ENCODE results near the gene PFAS. TPM values are rescaled to one million over a fixed set of nuclear protein-coding genes. Genes with fewer than 3 reads are reported as not detected.

PFAS gene
- total and polyA plus RNA-seq, 2 of the 8 experiments (the other 6 are each of a cell fraction or from before 2014, with no cell fraction given), result 88.4 to 248 TPM

GRCh38 chr17:8292639-8293395 is 43.7 kb downstream of the PFAS start:
- Histone ChIP-seq H3K79me2 (ENCODE audit: control insufficient read depth in 1 of 2, insufficient read depth in 2 of 2, low read length in 2 of 2) (no peaks in the 10 kb centered on the region), H3K23me2 (ENCODE audit: low read depth, low read length) (peaks cover 10% of the 10 kb centered on the region; the same call in 1 of the 2 replicates), H2AFZ (ENCODE audit: low read length) (no peak overlapping the region), H4K5ac (ENCODE audit: insufficient read length, low read depth, low read length) (no peak overlapping the region), H2BK12ac (ENCODE audit: low read depth, low read length) (no peak overlapping the region), H3K36me3 (ENCODE audit: control insufficient read depth in 2 of 4, insufficient read depth in 4 of 4, low read length in 3 of 4) (no peaks in the 10 kb centered on the region), H3K4me2 (ENCODE audit: insufficient read depth in 1 of 2, low read depth in 2 of 2, low read length in 2 of 2) (no peak overlapping the region), H3K4me1 (replicated peaks in 1 of 4; ENCODE audit: control insufficient read depth in 3 of 4, insufficient read depth in 4 of 4, low read length in 3 of 4) (peaks cover 0 to 13% (median 10%) of the 10 kb centered on the region in 4 experiments; a peak in 6 of 7 replicates), H4K20me1 (replicated peaks in 1 of 2; ENCODE audit: control insufficient read depth in 1 of 2, insufficient read depth in 2 of 2, low read length in 2 of 2) (peaks cover 0 to 1% of the 10 kb centered on the region in 2 experiments), H3K18ac (ENCODE audit: extremely low read depth, low read length) (no peak overlapping the region), H3K9ac (replicated peaks in 1 of 4; ENCODE audit: extremely low read depth in 1 of 4, low read depth in 3 of 4, low read length in 3 of 4) (0 out of 7 replicates have a peak overlapping the region, but pooled peaks of 1 of the 4 experiments have one; percentile 20), H2BK20ac (ENCODE audit: low read length) (no peak overlapping the region), H3K23ac (ENCODE audit: insufficient read length) (no peak overlapping the region), H3K4ac (replicated peaks; ENCODE audit: insufficient read length, low read depth, low read length) (no peak overlapping the region), H2AK5ac (ENCODE audit: low read depth, low read length) (no peak overlapping the region), H3K56ac (replicated peaks; ENCODE audit: insufficient read length, low read depth, low read length) (no peak overlapping the region), H3K79me1 (ENCODE audit: low read depth, low read length) (no peaks in the 10 kb centered on the region), H2BK120ac (replicated peaks; ENCODE audit: low read depth, low read length) (no peak overlapping the region), H3K14ac (ENCODE audit: insufficient read length) (no peak overlapping the region), H2BK5ac (ENCODE audit: low read depth, low read length) (no peak overlapping the region), H3K27ac (ENCODE audit: low read depth, low read length) (peak overlapping the region; percentile 23; the same call in 1 of the 2 replicates), H3K27me3 (replicated peaks in 1 of 4; ENCODE audit: control insufficient read depth in 3 of 4, extremely low read depth in 1 of 4, insufficient read depth in 3 of 4, low read length in 3 of 4) (peaks cover 0 to 2% (median 0%) of the 10 kb centered on the region in 4 experiments; a peak in 1 of 7 replicates), H2BK15ac (ENCODE audit: low read length) (no peak overlapping the region; the same call in 1 of the 2 replicates), H3K4me3 (ENCODE audit: extremely low read depth in 1 of 4, insufficient read depth in 2 of 4, low read depth in 3 of 4, low read length in 4 of 4) (no peak overlapping the region), H4K8ac (ENCODE audit: extremely low read depth, insufficient read depth, low read length) (no peak overlapping the region), H4K91ac (replicated peaks; ENCODE audit: insufficient read length, low read length) (no peak overlapping the region), H3K9me3 (ENCODE audit: insufficient read depth in 2 of 2, low read depth in 1 of 2, low read length in 1 of 2) (no peaks in the 10 kb centered on the region)
- DNase-seq (ENCODE audit: low read depth in 1 of 2, low spot score in 2 of 2), result no peak
- no peak for FAIRE-seq
- ChIA-PET POLR2A (ENCODE audit: partially characterized antibody) (interaction anchor here (1.4 to 66.3 kb wide), 6 partner anchors 8 to 91 kb away, joined by 3 to 1521 read pairs (median 10); partner anchors contain the start of genes AURKB, CTC1, KRABD2 and PFAS), CTCF (ENCODE audit: partially characterized antibody) (interaction anchor here (1.0 to 1.2 kb wide), 2 partner anchors 8 to 95 kb away, joined by 3 read pairs; no protein-coding TSS in a partner anchor)
- WGBS, 2 experiments (ENCODE audit: extremely low coverage in 1 of 2, insufficient coverage in 1 of 2, insufficient read length in 1 of 2, insufficient replicate concordance in 2 of 2, low coverage in 1 of 2, low lambda C conversion rate in 2 of 2, missing lambda C conversion rate in 1 of 2), result 92 to 100% methylated on average over 1 to 5 of the region's 5 CpGs
- TF ChIP-seq RAD21 (IDR thresholded peaks at IDR 0.05 in 1 of 2, conservative IDR thresholded peaks at IDR 0.05 in 1 of 2; ENCODE audit: low read depth in 2 of 2, low read length in 2 of 2) (no peak), YY1 (IDR thresholded peaks at IDR 0.05; ENCODE audit: low read depth, low read length) (no peak), FOSL1 (IDR thresholded peaks at IDR 0.05; ENCODE audit: insufficient read depth, low read depth, low read length) (no peak), SAP30 (IDR thresholded peaks at IDR 0.05; ENCODE audit: insufficient read depth, insufficient replicate concordance, low read length) (no peak), ATF2 (IDR thresholded peaks at IDR 0.05; ENCODE audit: low read length) (no peak)
- TF ChIP-seq, protein P1, sequence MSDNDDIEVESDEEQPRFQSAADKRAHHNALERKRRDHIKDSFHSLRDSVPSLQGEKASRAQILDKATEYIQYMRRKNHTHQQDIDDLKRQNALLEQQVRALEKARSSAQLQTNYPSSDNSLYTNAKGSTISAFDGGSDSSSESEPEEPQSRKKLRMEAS (IDR thresholded peaks at IDR 0.05), result no peak
